GM21526 (cell line): ENCODE results near the gene RPLP2.

Experiments used
- ATAC-seq: cut with Tn5 transposase; IDR thresholded peaks from one replicate; pipeline ENCODE4 v1.9.1; 2021; ENCODE audit warnings: moderate library complexity; ENCODE audit not compliant: unreplicated experiment, low FRiP score

The RPLP2 gene

GRCh38 chr11:833114-833791, 23.5 kb downstream of the RPLP2 start:
- ATAC-seq, result no peak

- ATAC-seq, result no peak
These were observed 24.1 kb downstream of the RPLP2 start for GRCh38 chr11:833849-834311.

DNA sequence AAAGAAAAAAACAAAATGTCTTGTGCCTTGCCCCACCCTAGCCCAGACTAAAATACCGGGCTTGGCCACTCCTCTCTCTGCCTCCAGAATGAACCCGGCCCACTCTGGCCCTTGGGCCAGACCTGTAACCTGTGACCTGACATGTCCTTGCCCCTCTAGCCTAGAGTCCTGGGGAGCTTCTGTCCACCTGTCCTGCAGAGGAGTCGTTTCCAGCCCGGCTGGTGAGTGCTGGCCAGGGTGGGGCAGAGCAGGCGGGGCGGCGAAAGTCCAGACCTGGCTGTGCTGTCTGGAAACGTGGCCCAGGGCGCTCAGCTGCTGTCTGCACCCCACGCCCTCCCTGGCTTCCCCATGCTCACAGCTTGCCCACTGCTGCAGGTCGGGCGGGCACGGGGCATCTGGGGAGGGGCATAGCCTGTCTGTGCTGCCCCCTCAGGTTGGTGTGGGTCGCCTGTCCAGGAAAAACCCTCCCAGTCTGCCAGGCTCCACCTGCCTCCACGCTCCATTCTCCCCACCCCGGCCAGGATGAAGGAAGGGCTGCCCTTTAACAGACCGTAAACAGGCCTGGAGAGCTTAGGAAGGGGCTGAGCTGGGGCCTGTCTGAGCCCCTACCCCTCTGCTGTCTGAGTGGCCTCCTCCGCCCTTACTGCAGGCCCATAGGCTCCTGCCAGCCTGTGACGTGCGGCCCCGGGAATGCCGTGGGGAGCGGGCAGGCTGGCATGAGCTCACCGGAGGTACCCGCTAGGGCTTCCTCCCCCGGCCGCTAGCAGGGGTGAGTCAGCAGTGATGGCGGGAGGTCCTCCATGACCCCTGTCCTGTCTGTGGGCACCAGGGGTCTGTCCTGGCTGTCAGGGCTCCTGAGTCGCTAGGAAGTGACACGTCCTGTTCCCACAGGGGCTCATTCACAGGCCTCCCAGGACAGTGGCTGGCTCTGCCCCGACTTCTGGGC, 24.9 kb downstream of the RPLP2 start:
- ATAC-seq, result no peak

GRCh38 chr11:836274-836673, 26.5 kb downstream of the RPLP2 start:
- ATAC-seq, result no peak

DNA sequence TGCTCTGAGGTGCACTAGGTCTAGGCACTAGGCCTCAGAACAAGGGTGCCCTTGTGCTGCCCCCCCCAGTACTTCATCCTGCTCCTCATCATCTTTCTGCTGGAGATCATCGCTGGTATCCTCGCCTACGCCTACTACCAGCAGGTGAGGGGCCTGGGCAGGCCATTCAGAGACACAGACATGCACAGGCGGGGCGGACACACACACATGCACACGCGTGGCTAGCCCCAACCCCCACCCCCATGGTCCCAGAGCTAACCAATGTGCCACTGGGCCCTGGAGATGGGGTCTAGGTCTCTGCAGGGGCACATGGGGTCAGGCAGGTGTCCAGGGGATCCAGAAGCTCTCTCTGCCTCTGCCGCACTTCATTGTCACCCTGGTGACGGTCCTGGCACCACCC, 26.9 kb downstream of the RPLP2 start:
- no peak for ATAC-seq

DNA sequence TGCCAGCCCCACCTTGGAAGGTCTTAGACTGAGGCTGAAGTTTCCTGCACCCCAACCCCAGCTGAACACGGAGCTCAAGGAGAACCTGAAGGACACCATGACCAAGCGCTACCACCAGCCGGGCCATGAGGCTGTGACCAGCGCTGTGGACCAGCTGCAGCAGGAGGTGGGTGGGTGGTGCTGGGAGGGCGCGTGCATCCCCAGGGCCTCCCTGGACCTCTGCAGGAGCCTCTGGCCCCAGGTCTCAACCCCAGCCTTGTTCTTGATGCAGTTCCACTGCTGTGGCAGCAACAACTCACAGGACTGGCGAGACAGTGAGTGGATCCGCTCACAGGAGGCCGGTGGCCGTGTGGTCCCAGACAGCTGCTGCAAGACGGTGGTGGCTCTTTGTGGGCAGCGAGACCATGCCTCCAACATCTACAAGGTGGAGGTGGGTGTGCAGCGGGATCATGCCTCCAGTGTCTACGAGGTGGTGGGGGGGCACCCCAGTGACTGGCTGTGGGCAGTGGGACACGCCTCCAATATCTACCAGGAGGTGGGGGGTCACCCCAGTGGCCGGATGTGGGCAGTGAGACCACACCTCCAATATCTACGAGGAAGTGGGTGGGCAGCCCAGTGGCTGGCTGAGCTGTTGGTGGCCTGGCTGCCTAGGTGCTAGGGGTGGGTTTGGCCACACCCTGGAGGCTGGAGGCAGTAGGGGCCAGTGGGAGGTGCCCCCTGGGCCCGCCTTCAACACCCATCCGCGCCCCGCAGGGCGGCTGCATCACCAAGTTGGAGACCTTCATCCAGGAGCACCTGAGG, 27.6 kb downstream of the RPLP2 start:
- ATAC-seq, result no peak

DNA sequence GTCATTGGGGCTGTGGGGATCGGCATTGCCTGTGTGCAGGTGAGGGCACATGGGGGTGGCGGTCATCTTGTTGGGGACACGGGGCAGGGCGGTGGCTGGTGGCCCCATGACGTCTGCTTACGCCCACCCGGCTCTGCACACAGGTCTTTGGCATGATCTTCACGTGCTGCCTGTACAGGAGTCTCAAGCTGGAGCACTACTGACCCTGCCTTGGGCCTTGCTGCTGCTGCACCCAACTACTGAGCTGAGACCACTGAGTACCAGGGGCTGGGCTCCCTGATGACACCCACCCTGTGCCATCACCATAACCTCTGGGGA, 28.2 kb downstream of the RPLP2 start:
- ATAC-seq, result no peak

- no peak for ATAC-seq
These were observed 28.9 kb downstream of the RPLP2 start for GRCh38 chr11:838441-839279.

DNA sequence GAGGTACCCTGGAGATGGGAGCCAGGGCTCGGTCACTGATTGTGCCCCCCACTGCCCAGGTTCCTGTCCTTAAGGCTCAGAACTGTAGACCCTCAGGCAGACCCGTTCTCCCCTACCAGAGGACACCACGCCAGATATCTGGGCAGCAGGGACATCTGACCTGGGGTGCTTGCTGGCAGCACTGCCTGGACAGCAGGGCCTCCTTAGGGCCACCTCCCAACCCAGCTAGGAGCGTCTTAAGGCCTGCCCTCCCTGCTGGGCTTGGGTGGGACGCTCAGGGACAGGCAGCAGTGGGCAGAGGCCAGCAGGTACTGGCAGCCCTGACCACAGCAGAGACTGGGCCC, 29.5 kb downstream of the RPLP2 start:
- no peak for ATAC-seq

DNA sequence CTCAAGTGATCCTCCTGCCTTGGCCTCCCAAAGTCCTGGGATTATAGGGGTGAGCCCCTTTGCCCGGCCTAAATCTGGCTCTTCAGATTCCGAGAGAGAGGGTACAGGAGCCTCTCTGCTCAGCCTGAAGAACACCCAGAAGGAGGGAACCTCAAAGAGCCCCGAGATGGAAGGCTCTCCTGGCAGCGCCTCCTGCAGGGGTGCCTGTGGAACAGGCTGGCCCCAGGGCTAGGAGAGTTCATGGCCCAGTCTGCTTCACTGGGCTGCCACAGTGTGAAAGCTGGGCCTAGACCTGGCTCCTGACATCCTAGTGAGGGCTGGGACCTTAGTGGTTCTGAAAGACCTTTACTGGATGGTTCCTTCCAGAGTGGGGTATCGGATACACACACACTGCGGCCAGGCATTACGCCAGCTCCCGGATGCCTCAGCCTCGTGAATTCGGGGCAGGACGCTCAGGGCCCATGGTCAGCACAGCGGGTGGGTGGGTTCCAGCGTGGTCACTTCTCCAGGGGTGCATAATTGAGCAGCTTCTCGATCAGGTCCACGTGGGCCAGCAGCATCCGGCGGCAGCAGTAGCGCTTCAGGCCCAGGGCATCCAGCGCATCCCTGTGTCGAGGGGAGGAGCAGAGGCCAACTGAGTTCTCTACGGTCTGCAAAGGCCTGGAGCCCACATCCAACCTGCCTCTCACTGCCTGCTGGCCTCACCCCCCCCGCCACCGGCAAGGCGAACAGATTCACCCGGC, 30.3 kb downstream of the RPLP2 start:
- no peak for ATAC-seq

DNA sequence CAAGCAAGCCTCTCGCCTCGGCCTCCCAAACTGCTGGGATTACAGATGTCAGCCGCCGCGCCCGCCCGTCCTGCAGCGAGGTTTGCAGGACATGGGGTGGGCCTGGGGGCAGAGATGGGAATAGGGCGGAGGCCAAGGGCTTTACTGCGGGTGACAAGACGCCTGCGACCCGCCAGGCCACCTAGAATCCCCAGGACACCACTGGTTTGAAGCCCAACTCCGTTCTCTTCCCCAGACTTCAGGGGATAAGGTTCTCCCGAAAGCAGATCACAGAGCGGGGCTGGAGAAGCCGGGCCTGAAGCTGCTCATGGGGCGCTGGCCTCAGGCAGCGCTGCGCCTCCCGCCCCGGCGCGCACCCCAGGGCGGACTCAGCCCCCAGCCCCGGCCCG, 32.2 kb downstream of the RPLP2 start:
- ATAC-seq, result peak; percentile 29

DNA sequence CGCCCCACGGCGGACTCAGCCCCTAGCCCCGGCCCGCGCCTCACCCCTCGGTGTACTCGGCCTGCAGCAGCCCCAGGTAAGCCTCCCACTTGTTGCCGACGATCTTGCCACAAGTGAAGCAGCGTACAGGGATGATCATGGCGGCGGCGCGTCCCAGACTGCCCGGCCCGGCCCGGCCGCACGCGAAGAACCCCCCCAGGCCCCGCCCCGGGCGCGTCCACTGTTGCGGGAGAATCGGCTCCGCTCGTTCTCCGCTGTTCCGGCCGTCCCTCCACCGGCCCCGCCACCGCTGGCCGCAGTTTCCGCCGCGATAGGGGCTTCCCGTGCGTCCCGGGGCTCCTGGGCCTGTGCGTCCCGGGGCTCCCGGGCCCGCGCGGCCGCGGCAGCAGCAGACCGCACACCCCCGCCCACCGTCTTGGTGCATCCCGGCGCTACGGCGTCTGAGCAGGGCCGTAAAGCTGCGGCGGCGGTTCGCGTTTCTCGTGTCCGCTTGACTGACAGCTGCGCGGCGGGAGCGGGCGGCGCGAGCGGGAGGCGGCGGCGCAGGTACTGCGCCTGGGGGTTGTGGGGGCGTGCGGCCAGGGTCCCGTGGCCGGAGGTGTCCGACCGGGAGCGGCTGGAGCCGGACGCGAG, 32.7 kb downstream of the RPLP2 start, which contains the start of the genes POLR2L and TSPAN4:
Gene POLR2L, minus strand, starts transcription at position 160 of the 633 bp plus-strand sequence. Its CDS starts 21 bp downstream, at position 139.
Gene TSPAN4, plus strand, starts transcription at position 483 of the 633 bp plus-strand sequence. CDS start 7,453 bp downstream, outside the sequence.
- ATAC-seq, result peak; percentile 55

- ATAC-seq, result no peak
These were observed 33.4 kb downstream of the RPLP2 start for GRCh38 chr11:843086-843734.

DNA sequence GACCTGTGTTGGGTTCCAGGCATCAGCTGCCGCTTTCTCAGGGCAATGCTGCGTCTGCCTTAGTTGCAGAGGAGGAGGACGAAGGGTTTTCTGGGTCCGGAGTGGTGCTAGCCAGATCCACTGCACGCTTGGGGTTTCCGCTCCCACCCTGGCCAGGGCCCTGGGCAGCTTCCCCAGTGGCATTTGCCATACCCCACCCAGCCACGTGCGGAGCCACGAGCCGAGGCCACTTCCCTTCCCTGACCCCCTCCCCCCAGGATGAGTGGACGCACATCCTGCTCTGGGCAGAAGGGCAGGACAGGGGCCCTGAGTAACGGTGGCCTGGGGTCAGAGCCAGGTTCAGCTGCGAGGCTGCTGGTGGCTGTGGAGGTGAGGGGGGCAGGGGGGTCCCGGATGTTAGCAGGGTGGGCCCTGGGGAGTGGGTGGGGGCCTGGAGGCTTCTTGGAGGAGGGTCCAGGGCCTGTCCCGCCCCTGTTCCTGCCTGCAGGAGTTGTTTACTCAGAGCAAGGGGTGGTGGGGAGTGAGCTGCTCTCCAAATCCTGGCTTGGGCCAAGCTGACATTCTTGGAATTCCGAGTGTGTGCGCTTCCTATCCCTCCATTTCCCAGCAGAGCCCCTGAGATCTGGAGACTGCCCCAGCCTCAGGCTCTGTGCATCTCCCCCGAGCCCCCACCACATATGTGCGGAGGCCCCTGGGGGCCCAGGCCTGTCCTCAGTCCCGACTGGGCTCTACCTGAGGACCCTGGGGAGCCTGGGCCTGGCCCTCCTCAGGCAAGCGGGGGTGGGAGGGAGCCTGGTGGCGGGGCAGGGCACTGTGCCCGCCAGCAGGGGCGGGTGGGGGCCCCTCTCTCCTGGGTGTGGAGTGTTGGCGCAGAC, 34.3 kb downstream of the RPLP2 start:
- no peak for ATAC-seq

DNA sequence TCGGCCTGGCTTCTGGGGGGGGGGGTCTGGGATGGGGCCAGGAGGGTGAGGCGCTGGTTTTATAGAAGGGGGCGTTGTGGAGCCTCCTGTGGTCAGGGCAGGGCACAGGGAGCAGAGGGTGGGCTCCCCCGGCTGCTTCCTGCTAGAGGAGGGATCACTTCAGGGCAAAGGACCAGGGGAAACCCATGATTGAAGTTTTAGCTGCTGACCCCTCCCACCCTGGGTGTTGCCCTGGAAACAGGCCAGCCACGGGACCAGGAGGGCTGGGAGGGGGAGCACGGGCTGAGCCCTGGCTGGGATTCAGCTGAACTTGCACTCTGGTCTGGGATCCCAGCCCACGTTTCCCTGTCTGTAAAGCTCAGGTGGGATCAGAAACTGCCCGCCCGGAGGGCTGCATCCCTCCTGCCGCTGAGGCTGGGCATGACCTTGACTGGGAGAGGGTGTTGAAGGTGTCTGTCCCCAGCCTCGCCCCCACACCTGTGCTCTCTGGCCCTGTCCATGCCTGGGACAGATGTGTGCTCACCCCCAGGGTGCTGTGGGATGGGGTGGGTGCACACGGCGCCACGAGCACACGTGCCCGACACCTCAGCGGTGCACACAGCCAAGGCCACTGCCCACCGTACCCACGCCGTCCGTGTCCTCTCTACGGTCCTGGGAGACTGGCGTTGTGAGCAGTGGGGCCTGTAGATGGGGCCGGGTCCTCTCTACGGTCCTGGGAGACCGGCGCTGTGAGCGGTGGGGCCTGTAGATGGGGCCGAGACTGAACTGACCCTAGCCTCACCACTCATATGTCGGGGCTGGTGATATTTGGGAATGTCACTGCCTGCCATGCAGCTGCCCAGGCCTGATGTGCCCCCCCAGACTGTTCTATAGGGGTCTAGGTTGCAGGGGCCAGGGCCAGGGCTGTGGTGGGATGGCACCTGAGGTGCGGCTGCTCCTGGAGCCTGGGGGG, 35.2 kb downstream of the RPLP2 start:
- no peak for ATAC-seq

DNA sequence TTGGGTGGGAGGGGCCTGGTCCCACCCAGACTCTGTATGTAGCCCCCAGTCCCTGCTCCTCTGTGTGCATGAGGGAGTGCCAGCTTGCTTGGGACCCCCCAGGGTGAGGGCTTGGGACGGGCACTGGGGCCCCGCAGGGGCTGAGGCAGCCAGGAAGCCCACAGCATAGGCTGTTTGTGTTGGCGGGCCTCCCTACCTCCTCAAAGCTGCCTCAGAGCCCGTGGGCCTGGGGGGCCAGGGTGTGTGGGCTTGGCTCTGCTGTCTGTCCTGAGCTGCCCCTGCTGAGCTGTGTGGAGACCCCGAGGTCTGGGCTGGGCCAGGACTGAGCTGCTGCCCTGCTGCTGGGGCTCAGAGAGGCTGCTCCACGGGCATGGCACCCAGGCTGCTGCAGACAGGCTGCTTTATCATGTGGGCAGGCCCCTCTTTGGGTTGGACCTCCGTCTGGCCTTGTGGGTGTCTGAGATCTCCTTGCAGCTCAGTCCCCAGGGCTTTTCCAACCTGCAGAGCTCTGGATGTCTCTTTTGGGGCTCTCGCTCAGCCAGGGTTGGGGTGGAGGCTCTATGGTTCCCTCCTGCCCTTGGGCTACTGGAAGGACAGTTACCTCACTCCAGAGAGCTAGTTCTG, 36.2 kb downstream of the RPLP2 start:
- ATAC-seq, result no peak
